Progenitor cell of endocrine pancreas (in vitro differentiated cells): ENCODE data around the gene HCST. TPM values are rescaled to one million over a fixed set of nuclear protein-coding genes. Genes with fewer than 3 reads are reported as not detected.
A peak's percentile ranks its signal among the peaks of the same experiment; 100 is the strongest.

Experiments
- DNase-seq: peaks from one replicate; pipeline ENCODE4 v3.0.0; 2021; ENCODE audit warnings: low spot score; ENCODE audit not compliant: unreplicated experiment
- H3K27ac Mint-ChIP-seq: 2 replicates; pipeline ENCODE4 v1.8.0; 2021; ENCODE audit warnings: mild to moderate bottlenecking, moderate library complexity, mixed read lengths
- H3K27me3 Mint-ChIP-seq: 2 replicates; pipeline ENCODE4 v1.8.0; 2021; ENCODE audit warnings: mixed read lengths
- H3K36me3 Mint-ChIP-seq: 2 replicates; pipeline ENCODE4 v1.8.0; 2022; ENCODE audit warnings: mixed read lengths; ENCODE audit not compliant: insufficient read depth
- H3K4me1 Mint-ChIP-seq: 2 replicates; pipeline ENCODE4 v1.8.0; 2021; ENCODE audit warnings: low read depth, mixed read lengths
- H3K4me3 Mint-ChIP-seq: 2 replicates; pipeline ENCODE4 v1.8.0; 2021; ENCODE audit warnings: low read depth, mild to moderate bottlenecking, moderate library complexity, mixed read lengths
- H3K9me3 Mint-ChIP-seq: 2 replicates; pipeline ENCODE4 v1.8.0; 2021; ENCODE audit warnings: low read depth, mixed read lengths
- total RNA-seq: library from RNA; stranded (reverse); gene quantifications from 2 replicates; pipeline ENCODE4 v1.2.1, GENCODE V29; 2021
- TF ChIP-seq, protein P1 (sequence below): fragments of 200-600 bp; sonication (generic); IDR thresholded peaks from one replicate; pipeline ENCODE4 v1.5.0; 2021; ENCODE audit warnings: antibody characterized with exemption, mild to moderate bottlenecking; ENCODE audit not compliant: unreplicated experiment

HCST gene
- total RNA-seq, 1 donor from 2014 or later, result not detected

DNA sequence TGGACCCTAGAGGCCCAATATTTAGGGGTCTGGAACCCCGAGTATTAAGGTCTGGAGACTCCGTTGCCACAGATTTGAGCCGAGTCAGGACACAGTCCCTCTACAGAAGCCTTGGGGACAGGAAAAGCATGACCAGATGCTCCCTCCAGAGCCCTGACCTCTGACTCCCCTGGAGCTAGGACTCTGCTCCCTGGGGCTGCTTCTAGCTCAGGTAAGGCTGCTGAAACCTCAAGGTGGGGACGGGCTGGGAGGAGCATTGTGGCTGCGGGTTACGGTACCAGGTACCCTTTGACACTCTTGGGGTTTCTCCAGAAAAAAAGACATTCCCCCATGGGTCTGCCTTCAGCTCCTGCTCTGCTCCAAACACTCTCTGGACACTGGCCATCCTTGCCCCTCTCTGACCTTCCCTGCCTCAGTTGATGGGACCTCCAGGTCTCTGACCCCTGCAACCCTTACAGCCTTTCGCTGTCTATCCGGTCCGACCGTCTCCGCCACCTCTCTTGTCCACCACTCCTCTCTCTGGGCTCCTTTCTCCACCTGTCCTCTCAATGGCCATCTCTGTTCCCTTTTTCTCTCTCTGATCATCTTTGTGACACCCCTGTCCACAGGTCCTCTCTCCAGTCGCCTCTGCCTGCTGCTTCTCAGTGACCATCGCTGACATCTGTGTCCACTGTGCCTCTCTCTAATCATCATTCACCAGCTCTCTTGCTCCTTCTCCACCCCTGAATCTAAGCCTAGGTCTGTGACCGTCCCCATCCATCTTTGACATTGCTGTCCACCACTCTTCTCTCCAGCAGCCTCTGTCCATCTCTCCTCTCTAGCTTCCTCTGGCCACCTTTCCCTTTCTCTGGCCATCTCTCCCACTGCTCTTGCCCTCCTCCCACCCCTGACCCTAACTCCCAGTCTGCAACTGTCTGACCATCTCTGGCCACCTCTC is 35.3 kb downstream of the HCST start:
- H3K36me3 Mint-ChIP-seq, result peaks cover 7% of the 10 kb centered on the region
- H3K9me3 Mint-ChIP-seq, result no peaks in the 10 kb centered on the region
- peak overlapping the region; percentile 74 for H3K4me3 Mint-ChIP-seq
- H3K4me1 Mint-ChIP-seq, result peaks cover 23% of the 10 kb centered on the region
- H3K27ac Mint-ChIP-seq, result peak overlapping the region; percentile 38
- TF ChIP-seq, protein P1, sequence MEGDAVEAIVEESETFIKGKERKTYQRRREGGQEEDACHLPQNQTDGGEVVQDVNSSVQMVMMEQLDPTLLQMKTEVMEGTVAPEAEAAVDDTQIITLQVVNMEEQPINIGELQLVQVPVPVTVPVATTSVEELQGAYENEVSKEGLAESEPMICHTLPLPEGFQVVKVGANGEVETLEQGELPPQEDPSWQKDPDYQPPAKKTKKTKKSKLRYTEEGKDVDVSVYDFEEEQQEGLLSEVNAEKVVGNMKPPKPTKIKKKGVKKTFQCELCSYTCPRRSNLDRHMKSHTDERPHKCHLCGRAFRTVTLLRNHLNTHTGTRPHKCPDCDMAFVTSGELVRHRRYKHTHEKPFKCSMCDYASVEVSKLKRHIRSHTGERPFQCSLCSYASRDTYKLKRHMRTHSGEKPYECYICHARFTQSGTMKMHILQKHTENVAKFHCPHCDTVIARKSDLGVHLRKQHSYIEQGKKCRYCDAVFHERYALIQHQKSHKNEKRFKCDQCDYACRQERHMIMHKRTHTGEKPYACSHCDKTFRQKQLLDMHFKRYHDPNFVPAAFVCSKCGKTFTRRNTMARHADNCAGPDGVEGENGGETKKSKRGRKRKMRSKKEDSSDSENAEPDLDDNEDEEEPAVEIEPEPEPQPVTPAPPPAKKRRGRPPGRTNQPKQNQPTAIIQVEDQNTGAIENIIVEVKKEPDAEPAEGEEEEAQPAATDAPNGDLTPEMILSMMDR, result no peak
- H3K27me3 Mint-ChIP-seq, result no peaks in the 10 kb centered on the region
- no peak for DNase-seq

GRCh38 chr19:35938282-35939224 is 36.2 kb downstream of the HCST start:
- Mint-ChIP-seq H3K4me1 (peaks cover 23% of the 10 kb centered on the region), H3K4me3 (peak overlapping the region; percentile 74), H3K27me3 (no peaks in the 10 kb centered on the region), H3K36me3 (peaks cover 13% of the 10 kb centered on the region), H3K9me3 (no peaks in the 10 kb centered on the region), H3K27ac (no peak overlapping the region)
- TF ChIP-seq, protein P1, result no peak
- DNase-seq, result no peak

DNA sequence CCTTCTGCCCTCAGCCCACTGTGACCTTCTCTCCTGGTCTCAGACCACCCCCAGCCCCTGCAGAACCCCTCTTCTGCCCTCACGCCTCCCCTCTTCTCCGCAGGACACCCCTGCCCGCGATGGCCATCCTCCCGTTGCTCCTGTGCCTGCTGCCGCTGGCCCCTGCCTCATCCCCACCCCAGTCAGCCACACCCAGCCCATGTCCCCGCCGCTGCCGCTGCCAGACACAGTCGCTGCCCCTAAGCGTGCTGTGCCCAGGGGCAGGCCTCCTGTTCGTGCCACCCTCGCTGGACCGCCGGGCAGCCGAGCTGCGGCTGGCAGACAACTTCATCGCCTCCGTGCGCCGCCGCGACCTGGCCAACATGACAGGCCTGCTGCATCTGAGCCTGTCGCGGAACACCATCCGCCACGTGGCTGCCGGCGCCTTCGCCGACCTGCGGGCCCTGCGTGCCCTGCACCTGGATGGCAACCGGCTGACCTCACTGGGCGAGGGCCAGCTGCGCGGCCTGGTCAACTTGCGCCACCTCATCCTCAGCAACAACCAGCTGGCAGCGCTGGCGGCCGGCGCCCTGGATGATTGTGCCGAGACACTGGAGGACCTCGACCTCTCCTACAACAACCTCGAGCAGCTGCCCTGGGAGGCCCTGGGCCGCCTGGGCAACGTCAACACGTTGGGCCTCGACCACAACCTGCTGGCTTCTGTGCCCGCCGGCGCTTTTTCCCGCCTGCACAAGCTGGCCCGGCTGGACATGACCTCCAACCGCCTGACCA is 37.2 kb downstream of the HCST start:
- H3K4me1 Mint-ChIP-seq, result peaks cover 23% of the 10 kb centered on the region
- H3K4me3 Mint-ChIP-seq, result no peak overlapping the region
- no peaks in the 10 kb centered on the region for H3K9me3 Mint-ChIP-seq
- no peak overlapping the region for H3K27ac Mint-ChIP-seq
- no peaks in the 10 kb centered on the region for H3K27me3 Mint-ChIP-seq
- TF ChIP-seq, protein P1, result no peak
- no peak for DNase-seq
- peaks cover 18% of the 10 kb centered on the region for H3K36me3 Mint-ChIP-seq

GRCh38 chr19:35940078-35940775 is 37.9 kb downstream of the HCST start:
- H3K9me3 Mint-ChIP-seq, result no peaks in the 10 kb centered on the region
- no peak for DNase-seq
- peaks cover 23% of the 10 kb centered on the region for H3K4me1 Mint-ChIP-seq
- H3K27me3 Mint-ChIP-seq, result no peaks in the 10 kb centered on the region
- no peak overlapping the region for H3K27ac Mint-ChIP-seq
- H3K4me3 Mint-ChIP-seq, result no peak overlapping the region
- H3K36me3 Mint-ChIP-seq, result peaks cover 18% of the 10 kb centered on the region
- TF ChIP-seq, protein P1, result no peak
